ENCODE measurements around the gene IL1R2.

The IL1R2 gene

GRCh38 chr2:102032368-102033030, 40.7 kb downstream of the IL1R2 start:
- no peak for TF ChIP-seq CTCF (IDR thresholded peaks at IDR 0.05; ENCODE audit: borderline replicate concordance, insufficient read depth, low read depth, low read length)
- H3K4me3 ChIP-seq (ENCODE audit: low read depth, low read length) = no peak overlapping the region

GRCh38 chr2:102033031-102033749, 41.4 kb downstream of the IL1R2 start:
- H3K4me3 ChIP-seq (ENCODE audit: low read depth, low read length) = no peak overlapping the region
- TF ChIP-seq CTCF (IDR thresholded peaks at IDR 0.05; ENCODE audit: borderline replicate concordance, insufficient read depth, low read depth, low read length) = no peak

- no peak for TF ChIP-seq CTCF (IDR thresholded peaks at IDR 0.05; ENCODE audit: borderline replicate concordance, insufficient read depth, low read depth, low read length)
- no peak overlapping the region for H3K4me3 ChIP-seq (ENCODE audit: low read depth, low read length)
These were observed 42.3 kb downstream of the IL1R2 start for GRCh38 chr2:102033750-102034682.

- no peak for TF ChIP-seq CTCF (IDR thresholded peaks at IDR 0.05; ENCODE audit: borderline replicate concordance, insufficient read depth, low read depth, low read length)
- H3K4me3 ChIP-seq (ENCODE audit: low read depth, low read length) = no peak overlapping the region
These were observed 43.2 kb downstream of the IL1R2 start for GRCh38 chr2:102034683-102035548.

- H3K4me3 ChIP-seq (ENCODE audit: low read depth, low read length) = no peak overlapping the region
- TF ChIP-seq CTCF (IDR thresholded peaks at IDR 0.05; ENCODE audit: borderline replicate concordance, insufficient read depth, low read depth, low read length) = no peak
These were observed 45.9 kb downstream of the IL1R2 start for GRCh38 chr2:102037681-102038080.

GRCh38 chr2:102040229-102040628, 48.5 kb downstream of the IL1R2 start:
- no peak overlapping the region for H3K4me3 ChIP-seq (ENCODE audit: low read depth, low read length)
- TF ChIP-seq CTCF (IDR thresholded peaks at IDR 0.05; ENCODE audit: borderline replicate concordance, insufficient read depth, low read depth, low read length) = no peak
